ENCODE results near the gene FAM174C. TPM values are rescaled to one million over a fixed set of nuclear protein-coding genes. Genes with fewer than 3 reads are reported as not detected.

Gene FAM174C
- total RNA-seq, 3 donors from 2014 or later (not counting 1 experiment from before 2014, with no cell fraction given): 26.6 to 33.4 (median 27.1) TPM

DNA sequence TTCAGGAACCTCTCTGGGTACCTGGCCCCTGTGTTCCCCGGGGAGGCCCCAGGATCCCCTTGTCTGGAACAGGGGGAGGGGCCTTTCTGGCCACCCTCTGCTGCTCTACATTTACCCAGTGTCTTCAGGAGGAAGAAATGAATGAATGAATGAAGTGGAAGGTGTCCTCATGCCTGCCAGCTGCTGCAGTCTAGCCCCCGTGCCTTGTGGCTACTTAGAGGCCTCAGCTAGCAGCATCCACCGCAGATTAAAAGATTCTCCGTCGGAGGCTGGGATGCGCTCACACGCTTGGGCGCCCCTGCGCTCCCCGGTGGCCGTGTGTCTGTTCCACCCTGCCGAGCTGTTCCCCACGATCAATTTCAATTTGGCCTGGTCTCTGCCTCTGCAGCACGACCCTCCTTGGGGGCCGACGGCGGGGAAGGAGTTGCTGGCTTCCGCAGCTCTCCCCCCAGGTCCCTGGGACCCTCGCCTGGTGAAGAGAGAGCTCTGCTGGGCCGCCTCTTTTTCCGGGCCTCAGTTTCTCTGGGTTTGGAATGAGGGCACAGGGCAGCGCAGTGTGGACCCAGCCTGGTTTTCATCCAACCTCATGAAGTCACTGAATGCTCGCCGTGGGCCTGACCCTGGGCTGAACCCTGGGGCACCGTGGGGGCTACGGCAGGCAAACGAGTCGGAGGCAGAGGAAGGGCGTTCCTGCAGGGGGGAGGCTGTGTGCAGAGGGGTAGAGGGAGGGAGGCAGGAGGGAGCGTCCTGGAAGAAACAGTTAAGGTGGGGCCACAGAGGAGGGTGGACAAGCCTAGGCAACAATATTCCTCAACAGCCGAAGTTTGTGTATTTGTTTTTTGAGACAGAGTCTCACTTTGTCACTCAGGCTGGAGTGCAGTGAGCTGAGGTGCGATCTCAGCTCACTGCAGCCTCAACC, 38.6 kb downstream of the FAM174C start:
- Histone ChIP-seq H3K4me1 (ENCODE audit: control insufficient read depth, insufficient read depth, low read length) (peaks cover 4% of the 10 kb centered on the region), H3K27ac (ENCODE audit: low read length) (no peak overlapping the region), H3K9me3 (ENCODE audit: control insufficient read depth, insufficient read depth, low read length) (no peaks in the 10 kb centered on the region), H3K4me3 (ENCODE audit: low read length) (no peak overlapping the region), H3K36me3 (ENCODE audit: control insufficient read depth, insufficient read depth, low read length) (no peaks in the 10 kb centered on the region), H3K27me3 (ENCODE audit: control insufficient read depth, insufficient read depth, low read length) (peaks cover 15% of the 10 kb centered on the region)
- 75% methylated on average over 32 of the region's 32 CpGs for WGBS (ENCODE audit: insufficient coverage)
- H3K36me3 Mint-ChIP-seq: no peaks in the 10 kb centered on the region
- H3K27ac Mint-ChIP-seq: no peak overlapping the region
- H3K27me3 Mint-ChIP-seq (ENCODE audit: low read depth in 2 of 2): peaks cover 8 to 12% of the 10 kb centered on the region in 2 donors
- ATAC-seq (no peak), DNase-seq (no peak)
- H3K9me3 Mint-ChIP-seq: no peaks in the 10 kb centered on the region
- H3K4me3 Mint-ChIP-seq: no peak overlapping the region
- TF ChIP-seq, protein P1, sequence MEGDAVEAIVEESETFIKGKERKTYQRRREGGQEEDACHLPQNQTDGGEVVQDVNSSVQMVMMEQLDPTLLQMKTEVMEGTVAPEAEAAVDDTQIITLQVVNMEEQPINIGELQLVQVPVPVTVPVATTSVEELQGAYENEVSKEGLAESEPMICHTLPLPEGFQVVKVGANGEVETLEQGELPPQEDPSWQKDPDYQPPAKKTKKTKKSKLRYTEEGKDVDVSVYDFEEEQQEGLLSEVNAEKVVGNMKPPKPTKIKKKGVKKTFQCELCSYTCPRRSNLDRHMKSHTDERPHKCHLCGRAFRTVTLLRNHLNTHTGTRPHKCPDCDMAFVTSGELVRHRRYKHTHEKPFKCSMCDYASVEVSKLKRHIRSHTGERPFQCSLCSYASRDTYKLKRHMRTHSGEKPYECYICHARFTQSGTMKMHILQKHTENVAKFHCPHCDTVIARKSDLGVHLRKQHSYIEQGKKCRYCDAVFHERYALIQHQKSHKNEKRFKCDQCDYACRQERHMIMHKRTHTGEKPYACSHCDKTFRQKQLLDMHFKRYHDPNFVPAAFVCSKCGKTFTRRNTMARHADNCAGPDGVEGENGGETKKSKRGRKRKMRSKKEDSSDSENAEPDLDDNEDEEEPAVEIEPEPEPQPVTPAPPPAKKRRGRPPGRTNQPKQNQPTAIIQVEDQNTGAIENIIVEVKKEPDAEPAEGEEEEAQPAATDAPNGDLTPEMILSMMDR (IDR thresholded peaks at IDR 0.05): no peak
- no peaks in the 10 kb centered on the region for H3K4me1 Mint-ChIP-seq
- intact Hi-C loops (cut with micrococcal nuclease): no loop called here

DNA sequence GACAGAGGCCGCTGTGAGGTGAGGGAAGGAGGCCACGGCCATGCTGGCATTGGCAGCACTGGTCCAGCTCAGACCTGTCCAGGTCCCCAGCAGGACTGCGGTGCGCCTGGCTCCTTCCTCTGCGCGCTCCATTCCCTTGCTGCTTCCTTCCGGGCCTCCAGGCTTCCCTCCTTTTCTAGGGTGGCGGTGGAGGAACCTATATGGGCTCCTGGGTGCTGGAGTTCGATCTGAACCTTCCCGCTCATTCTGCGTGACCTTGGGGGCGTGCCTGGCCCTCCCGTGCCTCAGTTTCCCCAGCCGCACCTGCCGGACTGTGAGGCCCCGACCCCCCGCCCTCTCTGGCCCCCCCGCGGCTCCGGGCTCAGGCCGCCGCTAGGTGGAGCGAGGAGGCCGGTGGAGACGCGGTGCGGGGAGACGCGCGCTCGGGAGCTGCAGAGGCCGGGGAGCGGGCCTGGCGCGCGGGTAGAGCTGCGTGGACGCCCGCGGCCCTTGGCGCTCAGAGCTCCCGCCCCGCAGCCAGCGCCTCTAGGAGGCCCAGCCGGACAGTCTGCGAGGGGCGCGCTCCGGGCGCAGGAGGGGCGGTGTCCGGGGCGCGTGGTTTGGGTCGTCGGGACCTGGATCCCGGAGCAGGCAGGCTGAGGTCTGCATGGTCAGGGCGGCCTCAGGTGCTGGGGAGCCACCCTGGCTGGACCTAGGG, 40.3 kb downstream of the FAM174C start:
- peak in 2 of 3 donors; percentile 49 to 67 for ATAC-seq
- Mint-ChIP-seq H3K4me1 (no peaks in the 10 kb centered on the region), H3K9me3 (no peaks in the 10 kb centered on the region), H3K4me3 (no peak overlapping the region), H3K27ac (no peak overlapping the region), H3K36me3 (no peaks in the 10 kb centered on the region), H3K27me3 (ENCODE audit: low read depth in 2 of 2) (peaks cover 8 to 12% of the 10 kb centered on the region in 2 donors)
- Histone ChIP-seq H3K36me3 (ENCODE audit: control insufficient read depth, insufficient read depth, low read length) (no peaks in the 10 kb centered on the region), H3K27me3 (ENCODE audit: control insufficient read depth, insufficient read depth, low read length) (peaks cover 15% of the 10 kb centered on the region), H3K27ac (ENCODE audit: low read length) (no peak overlapping the region), H3K9me3 (ENCODE audit: control insufficient read depth, insufficient read depth, low read length) (no peaks in the 10 kb centered on the region), H3K4me3 (ENCODE audit: low read length) (no peak overlapping the region), H3K4me1 (ENCODE audit: control insufficient read depth, insufficient read depth, low read length) (peaks cover 4% of the 10 kb centered on the region)
- TF ChIP-seq, protein P1 (IDR thresholded peaks at IDR 0.05): no peak
- 7% methylated on average over 58 of the region's 58 CpGs for WGBS (ENCODE audit: insufficient coverage)
- intact Hi-C loops (cut with micrococcal nuclease): no loop called here
- peak in 1 of 2 donors; percentile 48 for DNase-seq

DNA sequence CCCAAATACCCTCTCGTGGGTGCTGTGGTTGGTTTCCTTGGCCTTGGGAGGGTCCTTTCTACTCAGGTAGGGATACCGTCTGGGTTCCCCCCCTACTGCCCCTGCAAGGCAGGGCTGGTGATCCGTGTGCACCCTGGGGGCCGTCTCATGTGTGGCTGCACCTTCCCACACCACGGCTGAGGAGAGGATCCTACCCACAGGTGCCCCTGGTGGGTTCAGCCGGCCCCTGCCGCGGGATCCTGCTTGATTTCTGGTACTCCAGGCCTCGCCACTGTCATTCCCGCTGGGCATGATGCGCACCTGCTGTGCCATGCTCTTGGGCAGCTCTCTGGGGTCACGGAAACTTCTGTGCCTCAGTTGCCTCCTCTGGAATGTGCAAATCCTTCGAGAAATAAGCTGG, 41.1 kb downstream of the FAM174C start:
- WGBS (ENCODE audit: insufficient coverage): 65% methylated on average over 13 of the region's 13 CpGs
- ATAC-seq: no peak
- intact Hi-C loops (cut with micrococcal nuclease): no loop called here

More for the DNA sequence above, 41.1 kb downstream of the FAM174C start:
- H3K36me3 ChIP-seq (ENCODE audit: control insufficient read depth, insufficient read depth, low read length): no peaks in the 10 kb centered on the region
- H3K27me3 ChIP-seq (ENCODE audit: control insufficient read depth, insufficient read depth, low read length): peaks cover 15% of the 10 kb centered on the region
- H3K4me1 ChIP-seq (ENCODE audit: control insufficient read depth, insufficient read depth, low read length): peaks cover 4% of the 10 kb centered on the region
- H3K4me3 ChIP-seq (ENCODE audit: low read length): no peak overlapping the region
- Mint-ChIP-seq H3K36me3 (no peaks in the 10 kb centered on the region), H3K27me3 (ENCODE audit: low read depth in 2 of 2) (peaks cover 8 to 16% of the 10 kb centered on the region in 2 donors), H3K9me3 (no peaks in the 10 kb centered on the region), H3K4me3 (no peak overlapping the region), H3K27ac (no peak overlapping the region), H3K4me1 (no peaks in the 10 kb centered on the region)
- H3K9me3 ChIP-seq (ENCODE audit: control insufficient read depth, insufficient read depth, low read length): no peaks in the 10 kb centered on the region
- no peak overlapping the region for H3K27ac ChIP-seq (ENCODE audit: low read length)
- TF ChIP-seq, protein P1 (IDR thresholded peaks at IDR 0.05): no peak
- no peak for DNase-seq
